GM20000 (cell line): ENCODE measurements around the gene CMTM7.

ENCODE experiments used
- DNase-seq: peaks from one replicate; pipeline ENCODE4 v3.0.0; 2012; ENCODE audit warnings: low spot score
- TF ChIP-seq, protein P1 (sequence below): IDR thresholded peaks from 2 replicates; pipeline ENCODE4 v1.5.1; 2012; ENCODE audit warnings: mild to moderate bottlenecking, control low read depth; ENCODE audit errors: extremely low read depth, missing control alignments

CMTM7 gene

DNA sequence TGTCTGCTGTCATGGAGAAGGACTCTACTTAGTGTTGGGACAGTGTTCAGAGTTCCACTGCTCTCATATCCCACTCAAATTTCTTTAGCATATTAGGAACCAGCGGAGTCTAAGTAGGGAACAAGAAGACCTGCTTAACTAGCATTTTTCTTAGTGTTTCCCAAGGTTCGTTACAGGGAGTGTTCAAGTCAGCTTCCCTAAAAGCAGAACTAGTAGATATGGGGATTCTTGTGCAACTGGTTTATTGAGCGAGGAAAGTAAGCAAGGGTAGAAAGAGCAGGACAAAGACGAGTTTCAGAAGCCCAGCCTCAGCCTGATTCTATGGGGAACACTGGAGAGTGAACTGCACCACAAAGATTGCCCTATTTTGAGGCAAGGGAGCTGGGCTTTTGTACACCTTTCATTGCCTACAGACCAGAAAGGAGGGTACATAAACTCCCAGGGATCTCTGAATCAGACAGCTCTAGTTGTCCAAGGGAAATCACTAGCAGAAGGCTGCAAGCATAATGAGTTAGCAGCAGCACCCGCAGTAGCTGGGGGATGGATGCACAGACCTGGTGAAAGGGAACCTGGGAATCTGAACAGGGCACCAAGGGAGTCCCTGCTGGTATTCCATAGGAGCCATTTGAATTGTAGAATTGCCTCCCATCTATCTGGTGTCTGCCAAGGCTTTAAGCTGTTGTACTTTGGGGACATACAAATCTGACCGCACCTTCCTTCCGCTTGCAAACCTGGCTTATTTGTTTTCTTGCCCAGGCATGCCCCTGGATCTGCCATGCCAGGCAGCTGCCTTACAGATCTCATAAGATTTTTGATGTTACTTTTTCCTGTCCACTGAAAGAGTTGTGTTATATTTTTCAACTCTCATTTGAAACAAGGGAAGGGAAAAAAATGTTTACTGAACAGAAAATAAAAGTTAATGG lies 15.1 kb downstream of the CMTM7 start:
- no peak for DNase-seq
- TF ChIP-seq, protein P1, sequence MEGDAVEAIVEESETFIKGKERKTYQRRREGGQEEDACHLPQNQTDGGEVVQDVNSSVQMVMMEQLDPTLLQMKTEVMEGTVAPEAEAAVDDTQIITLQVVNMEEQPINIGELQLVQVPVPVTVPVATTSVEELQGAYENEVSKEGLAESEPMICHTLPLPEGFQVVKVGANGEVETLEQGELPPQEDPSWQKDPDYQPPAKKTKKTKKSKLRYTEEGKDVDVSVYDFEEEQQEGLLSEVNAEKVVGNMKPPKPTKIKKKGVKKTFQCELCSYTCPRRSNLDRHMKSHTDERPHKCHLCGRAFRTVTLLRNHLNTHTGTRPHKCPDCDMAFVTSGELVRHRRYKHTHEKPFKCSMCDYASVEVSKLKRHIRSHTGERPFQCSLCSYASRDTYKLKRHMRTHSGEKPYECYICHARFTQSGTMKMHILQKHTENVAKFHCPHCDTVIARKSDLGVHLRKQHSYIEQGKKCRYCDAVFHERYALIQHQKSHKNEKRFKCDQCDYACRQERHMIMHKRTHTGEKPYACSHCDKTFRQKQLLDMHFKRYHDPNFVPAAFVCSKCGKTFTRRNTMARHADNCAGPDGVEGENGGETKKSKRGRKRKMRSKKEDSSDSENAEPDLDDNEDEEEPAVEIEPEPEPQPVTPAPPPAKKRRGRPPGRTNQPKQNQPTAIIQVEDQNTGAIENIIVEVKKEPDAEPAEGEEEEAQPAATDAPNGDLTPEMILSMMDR = no peak

DNA sequence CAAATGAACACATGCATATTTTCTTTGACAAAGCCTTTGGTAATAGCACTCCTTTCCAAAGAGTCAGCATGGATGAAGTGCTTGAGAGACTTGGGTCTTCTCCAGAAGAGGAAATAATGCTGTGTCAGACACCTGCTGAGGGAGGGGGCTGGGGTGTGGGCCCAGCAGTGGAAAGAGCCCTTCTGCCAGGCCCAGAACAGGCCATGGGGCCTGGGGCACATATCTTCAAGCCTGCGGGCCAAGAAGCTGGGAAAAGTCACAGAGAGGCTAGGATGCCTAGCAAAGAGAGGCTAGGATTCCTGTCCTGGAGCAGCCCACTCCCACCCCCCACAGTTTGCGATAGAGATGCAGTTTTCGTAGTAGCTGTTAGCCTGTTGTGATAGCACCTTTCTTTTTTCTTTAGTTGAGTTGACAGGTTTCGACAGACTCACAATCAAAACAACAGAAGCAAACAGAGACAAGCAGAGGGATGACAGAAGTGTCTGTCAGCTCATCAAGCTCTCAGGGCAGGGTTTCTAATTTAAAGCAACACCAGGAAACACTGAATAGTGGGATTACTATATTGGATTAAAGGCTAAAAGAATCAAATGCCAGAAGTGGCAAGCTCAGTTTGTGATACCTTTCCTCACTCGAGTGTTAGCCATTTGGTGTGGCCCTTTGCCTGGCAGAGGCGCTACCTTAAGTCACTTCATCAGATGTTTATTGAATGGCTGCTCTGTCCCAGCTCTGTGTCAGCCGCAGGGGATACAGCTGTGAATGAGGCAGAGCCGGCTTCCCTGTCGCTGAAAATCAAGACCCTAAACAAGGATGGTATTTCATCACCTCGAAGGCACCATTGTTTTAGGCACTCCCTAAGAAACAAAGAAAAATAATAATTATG lies 19.0 kb downstream of the CMTM7 start:
- no peak for DNase-seq
- TF ChIP-seq, protein P1 = no peak

DNA sequence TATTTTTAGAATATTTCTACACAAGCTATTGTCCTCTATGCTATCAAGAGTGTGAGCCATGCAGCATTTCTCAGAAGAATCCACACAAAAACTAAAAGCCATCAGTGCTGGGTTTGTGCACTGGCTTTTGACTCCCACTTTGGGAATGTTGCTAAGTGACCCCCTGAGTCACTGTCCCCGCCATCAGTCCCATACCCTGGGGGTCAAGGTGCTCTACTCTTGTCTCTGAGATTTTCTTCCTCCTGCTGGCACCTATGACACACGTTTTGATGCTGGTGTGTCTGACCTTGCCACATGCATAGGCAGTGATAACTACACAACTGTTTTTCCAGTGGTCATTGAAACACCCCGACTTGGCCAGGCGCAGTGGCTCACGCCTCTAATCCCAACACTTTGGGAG lies 19.8 kb downstream of the CMTM7 start:
- TF ChIP-seq, protein P1 = no peak

DNA sequence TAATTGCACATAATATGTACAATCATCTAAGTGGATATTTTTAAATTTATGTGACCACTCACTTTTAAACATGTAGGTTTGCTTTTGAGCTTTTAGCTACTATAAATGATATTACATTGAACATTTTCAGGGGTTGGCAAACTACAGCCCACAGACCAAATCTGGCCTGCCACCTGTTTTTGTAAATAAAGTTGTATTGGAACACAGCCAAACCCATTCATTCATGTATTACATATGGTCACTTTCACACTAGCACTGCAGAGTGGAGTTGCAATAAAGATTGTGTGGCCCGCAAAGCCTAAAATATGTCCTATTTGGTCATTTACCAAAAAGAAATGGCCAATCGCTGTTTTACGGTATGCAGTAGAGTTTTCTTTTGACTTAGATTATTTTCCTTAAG lies 21.2 kb downstream of the CMTM7 start:
- TF ChIP-seq, protein P1 = no peak
- no peak for DNase-seq

More for the DNA sequence above, 19.8 kb downstream of the CMTM7 start:
- DNase-seq = no peak

DNA sequence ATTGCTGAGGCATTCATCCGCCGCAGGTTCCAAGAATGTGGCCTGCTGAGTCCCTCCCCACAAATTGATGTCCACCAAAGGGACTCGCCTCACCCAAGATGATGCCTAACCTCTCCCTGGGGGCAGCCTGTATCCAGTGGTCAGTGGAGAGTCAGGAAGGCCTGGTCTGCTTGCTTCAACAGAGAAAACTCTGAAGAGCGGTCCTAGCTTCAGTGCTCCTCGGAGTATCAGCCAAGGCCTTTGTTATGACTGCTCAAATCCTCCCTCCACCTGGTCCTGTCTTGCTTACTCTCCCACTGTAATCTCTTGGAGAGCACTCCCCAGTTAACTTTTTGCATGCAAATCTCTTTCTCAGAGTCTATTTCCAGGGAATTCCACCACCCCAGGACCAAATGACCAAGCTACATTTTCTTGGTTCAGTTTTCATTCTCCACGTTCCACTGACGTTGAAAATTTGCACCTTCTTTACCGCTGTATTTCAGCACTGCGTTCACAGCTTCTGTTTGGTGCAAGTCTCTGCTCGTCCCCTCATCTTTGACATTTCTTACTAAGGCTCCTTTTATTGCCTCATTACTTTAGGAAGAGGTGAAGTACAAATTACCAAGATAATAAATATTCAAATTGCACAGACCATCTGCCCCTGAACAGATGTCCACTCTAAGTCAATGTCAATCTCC lies 22.3 kb downstream of the CMTM7 start:
- no peak for DNase-seq
- TF ChIP-seq, protein P1 = no peak

DNA sequence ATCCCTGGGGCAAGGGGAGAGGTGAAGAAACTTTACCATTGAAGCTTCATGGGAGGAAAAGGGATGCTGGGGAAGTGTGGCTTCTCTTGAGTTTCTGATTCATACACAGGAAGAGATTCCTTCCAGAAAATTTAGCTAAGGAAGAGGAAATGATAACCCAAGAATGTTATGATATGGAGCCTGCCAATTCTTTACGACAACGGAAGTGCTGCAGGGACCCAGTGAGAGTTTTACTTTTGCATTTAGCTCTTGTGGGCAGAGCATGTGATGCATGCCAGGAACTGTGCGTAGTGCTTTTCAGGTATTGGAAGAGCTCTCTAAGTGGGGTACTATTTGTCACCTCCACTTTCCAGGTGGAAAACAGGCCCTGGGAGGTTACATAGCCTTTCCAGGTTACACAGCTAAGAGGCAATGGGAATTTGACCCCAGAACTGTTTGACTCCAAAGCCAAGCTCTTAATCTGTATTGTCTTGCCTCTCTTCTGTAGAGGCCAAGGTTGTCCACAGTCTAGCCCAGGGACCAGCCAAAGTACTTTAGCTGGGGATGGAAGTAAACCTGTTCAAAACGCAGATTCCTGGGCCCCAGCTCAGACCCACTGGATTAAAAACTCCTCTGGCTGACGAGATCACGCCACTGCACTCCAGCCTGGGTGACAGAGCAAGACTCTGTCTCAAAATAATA lies 23.0 kb downstream of the CMTM7 start:
- DNase-seq = no peak
- TF ChIP-seq, protein P1 = no peak
